GDM1 (cell line): Measurements from ENCODE around the gene POLD2.
"Not testable (repeated sequence)": the region's sequence is repeated elsewhere in the genome, so short reads cannot be mapped to it uniquely, and the experiment has no call there.

Source experiments
- DNase-seq: peaks from one replicate; lab custom pipeline; 2025; lab: John Stamatoyannopoulos, UW

The POLD2 gene

GRCh38 chr7:44139311-44140010 lies 16.1 kb upstream of the POLD2 start:
- DNase-seq, result no peak

GRCh38 chr7:44138698-44139097 lies 15.3 kb upstream of the POLD2 start:
- DNase-seq, result no peak

GRCh38 chr7:44136731-44137130 lies 13.4 kb upstream of the POLD2 start:
- no peak for DNase-seq

- DNase-seq, result no peak
These were observed 11.7 kb upstream of the POLD2 start for GRCh38 chr7:44134943-44135628.

GRCh38 chr7:44133295-44133694 lies 9.9 kb upstream of the POLD2 start:
- DNase-seq, result no peak

GRCh38 chr7:44132039-44132438 lies 8.7 kb upstream of the POLD2 start:
- no peak for DNase-seq

- no peak for DNase-seq
These were observed 8.1 kb upstream of the POLD2 start for GRCh38 chr7:44131173-44132029.

GRCh38 chr7:44128721-44129582 lies 5.6 kb upstream of the POLD2 start:
- DNase-seq, result no peak

GRCh38 chr7:44127161-44127560 lies 3.8 kb upstream of the POLD2 start:
- DNase-seq, result no peak

- DNase-seq, result not testable (repeated sequence)
These were observed 3.2 kb upstream of the POLD2 start for GRCh38 chr7:44126574-44126973.

- no peak for DNase-seq
These were observed 1.5 kb upstream of the POLD2 start for GRCh38 chr7:44124822-44125202.

- no peak for DNase-seq
These were observed 819 bp downstream of the POLD2 start for GRCh38 chr7:44122529-44122928.

GRCh38 chr7:44121761-44122420 lies 1.5 kb downstream of the POLD2 start:
- no peak for DNase-seq

- no peak for DNase-seq
These were observed 3.0 kb downstream of the POLD2 start for GRCh38 chr7:44120395-44120794.

GRCh38 chr7:44119829-44120380 lies 3.4 kb downstream of the POLD2 start:
- DNase-seq, result no peak

- DNase-seq, result no peak
These were observed 5.4 kb downstream of the POLD2 start for GRCh38 chr7:44117801-44118429.

- no peak for DNase-seq
These were observed 6.3 kb downstream of the POLD2 start for GRCh38 chr7:44116789-44117666.

GRCh38 chr7:44116087-44116788 lies 7.1 kb downstream of the POLD2 start:
- DNase-seq, result no peak
